ENCODE data around the gene DCDC2B. TPM values are rescaled to one million over a fixed set of nuclear protein-coding genes. Genes with fewer than 3 reads are reported as not detected.

Gene DCDC2B
- total RNA-seq, 2 experiments from 2014 or later, result 0.06 to 0.29 TPM

- Histone ChIP-seq H3K9me2 (ENCODE audit: insufficient read depth, low read length) (no peaks in the 10 kb centered on the region), H4K20me1 (ENCODE audit: insufficient read depth, low read length) (no peaks in the 10 kb centered on the region), H3K4me2 (ENCODE audit: low read length) (peak overlapping the region; percentile 96), H2AFZ (ENCODE audit: low read length) (peak overlapping the region; percentile 53; the same call in 1 of the 2 replicates), H3K79me2 (ENCODE audit: insufficient read depth, low read depth, low read length) (no peaks in the 10 kb centered on the region), H3K27ac (ENCODE audit: low read depth, low read length, poor library complexity, severe bottlenecking) (no peak overlapping the region), H3K4me1 (ENCODE audit: insufficient read depth, low read length, poor library complexity, severe bottlenecking) (peaks cover 47% of the 10 kb centered on the region), H3K9me3 (ENCODE audit: low read length) (no peaks in the 10 kb centered on the region), H3K36me3 (ENCODE audit: insufficient read depth, low read length) (peaks cover 16% of the 10 kb centered on the region), H3K4me3 (ENCODE audit: low read depth, low read length, poor library complexity, severe bottlenecking) (peak overlapping the region; percentile 94)
- ChIA-PET CTCF (ENCODE audit: unreplicated experiment) (interaction anchor here (1.7 kb wide), 1 partner anchor 11 kb away, joined by 8 read pairs; no protein-coding TSS in a partner anchor), POLR2A (interaction anchor here (1.4 kb wide), 1 partner anchor 12 kb away, joined by 5 read pairs; no protein-coding TSS in a partner anchor)
- no peak for DNase-seq (ENCODE audit: low spot score)
- BruUV-seq (replicated peaks), result no TSS peak
- intact Hi-C loops (cut with micrococcal nuclease; ENCODE audit: unreplicated experiment), result no loop called here
- TF ChIP-seq EZH2phosphoT487 (IDR thresholded peaks at IDR 0.05; ENCODE audit: borderline replicate concordance, low read depth, low read length), result no peak
- no peak for TF ChIP-seq CTCF (conservative IDR thresholded peaks at IDR 0.05; ENCODE audit: low read length)
These were observed 3.9 kb upstream of the DCDC2B start for GRCh38 chr1:32204943-32205361.

GRCh38 chr1:32205401-32206370 lies 3.2 kb upstream of the DCDC2B start, which contains the start of gene IQCC:
IQCC (plus strand) TSS chr1:32205671; CDS start chr1:32205682, 11 bp downstream.
- ChIA-PET CTCF (ENCODE audit: unreplicated experiment) (interaction anchor here (1.7 kb wide), 1 partner anchor 10 kb away, joined by 8 read pairs; no protein-coding TSS in a partner anchor), POLR2A (interaction anchor here (1.4 to 1.8 kb wide), 2 partner anchors 11 to 26 kb away, joined by 5 to 6 read pairs; partner anchors contain the start of gene TXLNA)
- peak; percentile 89 for DNase-seq (ENCODE audit: low spot score)
- no peaks in the 10 kb centered on the region for H4K20me1 ChIP-seq (ENCODE audit: insufficient read depth, low read length)
- TF ChIP-seq CTCF (conservative IDR thresholded peaks at IDR 0.05; ENCODE audit: low read length), result no peak
- TF ChIP-seq EZH2phosphoT487 (IDR thresholded peaks at IDR 0.05; ENCODE audit: borderline replicate concordance, low read depth, low read length), result no peak
- H3K27ac ChIP-seq (ENCODE audit: low read depth, low read length, poor library complexity, severe bottlenecking), result peak within 1 kb of the TSS; percentile 8
- BruUV-seq (replicated peaks), result TSS peak; percentile 83
- H3K4me1 ChIP-seq (ENCODE audit: insufficient read depth, low read length, poor library complexity, severe bottlenecking), result peaks cover 42% of the 10 kb centered on the region
- peak within 1 kb of the TSS; percentile 53 for H2AFZ ChIP-seq (ENCODE audit: low read length)
- H3K4me2 ChIP-seq (ENCODE audit: low read length), result peak within 1 kb of the TSS; percentile 96
- intact Hi-C loops (cut with micrococcal nuclease; ENCODE audit: unreplicated experiment), result no loop called here
- no peaks in the 10 kb centered on the region for H3K9me3 ChIP-seq (ENCODE audit: low read length)
- H3K9me2 ChIP-seq (ENCODE audit: insufficient read depth, low read length), result no peaks in the 10 kb centered on the region
- no peaks in the 10 kb centered on the region for H3K79me2 ChIP-seq (ENCODE audit: insufficient read depth, low read depth, low read length)
- H3K4me3 ChIP-seq (ENCODE audit: low read depth, low read length, poor library complexity, severe bottlenecking), result peak within 1 kb of the TSS; percentile 94
- peaks cover 16% of the 10 kb centered on the region for H3K36me3 ChIP-seq (ENCODE audit: insufficient read depth, low read length)
